Measurements from ENCODE around the gene GGT5.

GGT5 gene

GRCh38 chr22:24178502-24179440, 66.1 kb downstream of the GGT5 start:
- POLR2A ChIA-PET: no interaction called here

GRCh38 chr22:24178021-24178431, 66.9 kb downstream of the GGT5 start:
- ChIA-PET POLR2A (no interaction called here), CTCF (interaction anchor here (1.5 to 1.6 kb wide), 2 partner anchors 45 to 53 kb away, joined by 3 to 5 read pairs; no protein-coding TSS in a partner anchor)
- DNase-seq (ENCODE audit: extremely low spot score): no peak
- no peak for TF ChIP-seq CTCF (IDR thresholded peaks at IDR 0.05; ENCODE audit: control extremely low read depth, extremely low read depth, low read depth, missing control alignments)

More at GRCh38 chr22:24178502-24179440, 66.1 kb downstream of the GGT5 start:
- no peak for DNase-seq (ENCODE audit: extremely low spot score)
- TF ChIP-seq CTCF (IDR thresholded peaks at IDR 0.05; ENCODE audit: control extremely low read depth, extremely low read depth, low read depth, missing control alignments): peak; percentile 29
- CTCF ChIA-PET: interaction anchor here (0.7 to 1.9 kb wide), 5 partner anchors 11 to 72 kb away, joined by 3 to 9 read pairs (median 3); no protein-coding TSS in a partner anchor

GRCh38 chr22:24177456-24177855, 67.4 kb downstream of the GGT5 start:
- no peak for DNase-seq (ENCODE audit: extremely low spot score)
- CTCF ChIA-PET: interaction anchor here (1.5 to 4.2 kb wide), 3 partner anchors 12 to 53 kb away, joined by 5 to 25 read pairs (median 5); no protein-coding TSS in a partner anchor
- no peak for TF ChIP-seq CTCF (IDR thresholded peaks at IDR 0.05; ENCODE audit: control extremely low read depth, extremely low read depth, low read depth, missing control alignments)
- POLR2A ChIA-PET: no interaction called here

GRCh38 chr22:24177045-24177444, 67.8 kb downstream of the GGT5 start:
- DNase-seq (ENCODE audit: extremely low spot score): no peak
- POLR2A ChIA-PET: no interaction called here
- CTCF ChIA-PET: interaction anchor here (1.5 to 4.2 kb wide), 4 partner anchors 11 to 54 kb away, joined by 3 to 25 read pairs (median 5); no protein-coding TSS in a partner anchor
- TF ChIP-seq CTCF (IDR thresholded peaks at IDR 0.05; ENCODE audit: control extremely low read depth, extremely low read depth, low read depth, missing control alignments): no peak

GRCh38 chr22:24176630-24177029, 68.3 kb downstream of the GGT5 start:
- ChIA-PET POLR2A (no interaction called here), CTCF (interaction anchor here (1.5 to 4.2 kb wide), 4 partner anchors 11 to 54 kb away, joined by 3 to 25 read pairs (median 5); no protein-coding TSS in a partner anchor)
- TF ChIP-seq CTCF (IDR thresholded peaks at IDR 0.05; ENCODE audit: control extremely low read depth, extremely low read depth, low read depth, missing control alignments): no peak
- DNase-seq (ENCODE audit: extremely low spot score): no peak

- no peak for TF ChIP-seq CTCF (IDR thresholded peaks at IDR 0.05; ENCODE audit: control extremely low read depth, extremely low read depth, low read depth, missing control alignments)
- ChIA-PET CTCF (interaction anchor here (1.5 to 6.8 kb wide), 8 partner anchors 8 to 69 kb away, joined by 3 to 82 read pairs (median 8); no protein-coding TSS in a partner anchor), POLR2A (no interaction called here)
Measured at GRCh38 chr22:24176040-24176439, 68.8 kb downstream of the GGT5 start.

More at GRCh38 chr22:24176040-24176439, 68.8 kb downstream of the GGT5 start:
- DNase-seq (ENCODE audit: extremely low spot score): no peak

Data from GM10248 (cell line).